LHCN-M2 (cell line): Measurements from ENCODE around the gene SMIM15. TPM values are rescaled to one million over a fixed set of nuclear protein-coding genes. Genes with fewer than 3 reads are reported as not detected.

ENCODE experiments used
- DNase-seq: peaks from one replicate; pipeline ENCODE4 v3.0.0-alpha.2; 2012; ENCODE audit warnings: low read depth
- total RNA-seq: library from RNA; depleted of rRNA; stranded (reverse); fragments of >200 nt; gene quantifications from 2 replicates; pipeline ENCODE4 v1.2.3, GENCODE V29; 2014; rRNA removed

SMIM15 gene
- total RNA-seq, 1 experiment from 2014 or later: 67.7 TPM

DNA sequence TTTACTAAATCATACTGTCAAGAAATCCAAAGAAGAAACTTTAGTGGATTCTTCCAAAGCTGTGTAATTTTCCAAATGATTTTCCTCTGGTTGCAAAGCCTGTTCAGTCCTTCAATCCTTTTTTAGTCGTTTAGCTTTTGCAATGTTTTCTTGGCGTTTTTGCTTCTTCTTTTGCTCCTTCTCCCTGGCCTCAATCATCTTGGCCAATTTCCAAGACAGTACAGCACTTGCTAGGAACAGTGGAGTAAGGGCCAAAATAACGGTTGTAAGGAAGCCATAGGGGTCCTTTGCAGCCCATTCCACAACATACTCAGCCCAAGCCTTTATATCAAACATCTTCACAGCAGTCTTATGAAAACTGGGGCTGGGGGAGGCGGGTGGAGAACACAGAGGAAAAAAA lies 2.4 kb downstream of the SMIM15 start:
- DNase-seq: no peak

DNA sequence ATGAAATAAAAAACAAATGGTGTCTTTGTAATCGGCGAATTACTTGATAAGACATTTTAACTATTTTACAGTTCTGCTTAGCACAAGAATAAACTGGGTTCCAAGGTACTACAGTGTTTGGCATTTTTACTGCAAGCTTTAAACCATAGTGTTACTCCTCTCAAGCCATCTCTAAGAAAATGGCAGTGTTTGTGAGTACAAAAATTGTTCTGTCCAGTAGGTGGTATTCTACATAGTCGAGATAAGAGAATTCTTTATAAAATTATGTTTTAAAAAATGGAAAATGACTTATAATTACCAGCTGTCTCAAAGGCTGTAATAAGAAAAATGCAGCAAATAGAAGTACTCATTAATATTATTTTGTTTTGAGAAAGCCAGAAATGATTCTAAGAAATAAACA lies 3.2 kb downstream of the SMIM15 start:
- no peak for DNase-seq

DNA sequence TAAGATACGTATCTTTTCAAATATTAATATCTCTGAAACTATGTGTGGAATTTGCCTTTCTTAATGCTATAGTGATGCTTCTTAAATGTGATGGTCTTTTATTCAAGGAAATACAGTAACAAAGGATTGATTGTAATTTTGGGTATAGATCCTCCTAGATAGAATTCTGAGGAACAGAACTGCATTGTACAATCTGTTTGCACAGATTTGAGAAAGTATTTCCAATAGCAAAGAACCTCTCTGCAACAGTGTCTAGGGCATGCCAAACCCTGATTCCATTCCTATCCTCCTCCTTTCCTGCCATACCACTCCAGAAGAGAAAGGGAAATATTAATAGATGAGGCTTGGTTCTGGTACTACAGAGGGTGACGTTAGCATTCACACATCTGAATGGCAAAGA lies 10.4 kb downstream of the SMIM15 start:
- DNase-seq: no peak

GRCh38 chr5:61148515-61148914 lies 13.8 kb downstream of the SMIM15 start:
- no peak for DNase-seq

DNA sequence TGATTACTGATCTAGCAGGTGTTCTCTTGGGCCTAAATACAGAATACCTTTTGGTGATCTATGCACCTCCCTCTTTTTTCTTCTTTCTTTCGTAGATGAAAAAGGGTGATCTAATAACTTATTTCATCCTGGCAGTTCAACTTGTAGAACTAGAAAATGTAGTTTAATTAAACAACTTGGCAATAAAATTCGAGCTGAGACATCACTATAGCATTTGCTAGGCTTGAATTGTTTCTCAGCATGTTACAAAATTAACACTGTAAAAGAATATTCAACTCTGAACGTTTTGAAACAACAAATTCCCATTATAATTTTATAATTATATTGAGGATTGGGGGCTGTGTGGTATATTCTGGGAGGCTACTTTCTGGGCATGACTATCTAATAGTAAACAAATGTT lies 19.5 kb downstream of the SMIM15 start:
- no peak for DNase-seq

- no peak for DNase-seq
These were observed 19.9 kb downstream of the SMIM15 start for GRCh38 chr5:61142391-61142790.

DNA sequence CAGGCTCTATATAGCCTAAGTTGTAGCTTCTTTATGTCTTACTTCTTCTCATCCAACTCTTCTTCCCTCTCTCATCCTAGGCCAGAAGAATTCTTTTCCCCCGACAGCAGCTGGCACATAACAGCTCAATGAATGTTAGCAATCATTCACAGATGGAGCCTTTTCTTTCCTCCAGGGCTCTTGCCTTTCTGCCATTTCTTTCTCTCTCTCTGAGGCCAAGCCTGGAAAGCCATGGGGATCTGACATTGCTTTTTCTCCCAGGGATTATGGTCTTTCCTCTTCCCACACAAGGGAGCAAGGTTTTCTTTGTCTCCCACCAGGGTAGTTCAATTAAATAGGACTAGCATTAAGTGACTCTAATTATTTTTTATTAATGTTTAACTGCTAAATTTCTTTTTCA lies 20.5 kb downstream of the SMIM15 start:
- no peak for DNase-seq

DNA sequence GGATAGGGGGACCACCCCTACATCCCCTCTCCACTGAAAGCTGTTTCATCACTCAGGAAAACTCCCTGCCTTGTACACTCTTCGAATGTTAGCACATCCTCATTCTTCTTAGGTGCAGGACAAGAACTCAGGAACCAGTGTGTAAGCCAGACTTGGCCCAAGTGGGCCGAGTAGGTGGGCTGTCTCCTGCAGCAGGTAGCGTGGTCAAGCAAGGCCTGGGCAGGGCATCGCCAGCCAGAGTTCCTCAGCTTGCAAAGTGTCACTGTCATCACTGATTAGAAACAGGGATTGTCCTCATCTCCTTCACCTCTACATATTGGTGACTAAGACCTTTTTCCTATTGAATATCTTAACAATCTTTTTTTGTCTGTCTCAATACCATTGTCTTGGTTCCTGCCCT lies 22.3 kb downstream of the SMIM15 start:
- no peak for DNase-seq

GRCh38 chr5:61139094-61139873 lies 23.0 kb downstream of the SMIM15 start:
- peak; percentile 25 for DNase-seq

DNA sequence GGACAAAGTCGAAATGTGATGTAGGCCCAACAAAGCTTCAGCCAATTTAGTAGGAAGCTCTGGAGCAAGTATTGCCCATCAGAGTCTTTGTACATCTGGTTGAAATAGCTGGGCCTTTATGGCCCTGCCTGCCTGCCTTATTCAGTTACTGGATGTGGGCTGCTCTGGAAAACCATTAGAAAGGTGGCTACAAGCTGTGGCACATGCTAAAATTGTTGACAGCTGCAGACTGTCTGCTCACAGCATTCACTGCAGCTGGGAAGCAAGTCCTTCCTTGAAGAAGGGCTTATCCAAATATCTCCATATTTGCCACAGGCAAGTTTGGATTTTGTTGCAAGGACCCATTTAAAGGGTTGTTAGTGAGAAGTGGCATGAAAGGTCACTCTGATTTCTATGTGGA lies 24.4 kb downstream of the SMIM15 start:
- peak; percentile 8 for DNase-seq

DNA sequence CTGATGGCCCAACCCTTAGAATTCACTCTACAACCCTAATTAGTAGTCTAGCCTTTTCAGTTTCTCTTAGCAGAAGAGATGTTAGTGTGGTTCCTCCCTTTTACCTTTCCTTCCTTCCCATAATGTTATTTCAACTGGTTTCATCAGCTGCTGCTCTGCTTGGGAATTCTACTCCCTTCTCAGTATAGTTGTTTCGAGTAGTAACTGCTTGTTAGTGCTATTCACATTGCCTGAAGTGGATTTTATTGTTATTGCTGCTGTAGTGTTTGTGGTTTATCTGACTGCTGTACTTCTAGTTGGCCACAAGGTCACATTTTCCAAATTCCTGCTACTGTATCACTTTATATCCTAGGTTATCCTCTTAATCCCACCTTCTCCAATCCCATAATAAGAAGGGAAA lies 29.7 kb downstream of the SMIM15 start:
- DNase-seq: peak; percentile 57

GRCh38 chr5:61130289-61130688 lies 32.0 kb downstream of the SMIM15 start:
- DNase-seq: no peak

DNA sequence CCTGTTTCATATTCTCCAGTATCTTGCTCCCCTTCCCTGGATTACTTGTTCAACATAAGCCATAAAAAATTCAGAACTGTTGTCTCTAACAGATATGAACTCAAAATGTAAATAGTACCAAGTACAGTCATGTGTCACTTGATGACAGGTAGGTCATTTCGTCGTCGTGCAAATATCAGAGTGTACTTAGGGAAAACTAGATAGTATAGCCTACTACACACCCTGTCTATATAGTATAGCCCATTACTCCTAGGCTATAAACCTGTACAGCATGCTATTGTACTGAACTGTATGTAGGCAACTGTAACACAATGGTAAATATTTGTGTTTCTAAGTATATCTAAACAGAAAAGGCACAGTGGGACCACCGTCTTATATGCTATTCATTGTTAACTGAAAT lies 39.1 kb downstream of the SMIM15 start:
- DNase-seq: no peak

- DNase-seq: peak; percentile 13
These were observed 41.7 kb downstream of the SMIM15 start for GRCh38 chr5:61120534-61120933.

GRCh38 chr5:61119066-61119465 lies 43.2 kb downstream of the SMIM15 start:
- no peak for DNase-seq

- no peak for DNase-seq
These were observed 46.3 kb downstream of the SMIM15 start for GRCh38 chr5:61115968-61116367.

GRCh38 chr5:61114441-61114840 lies 47.8 kb downstream of the SMIM15 start:
- DNase-seq: peak; percentile 36

Other genes with a start within 250 kb of the SMIM15 start
- 24.0 and 29.5 TPM in 2 replicates for gene ERCC8, start 217.4 kb downstream of the SMIM15 start, total RNA-seq
- gene NDUFAF2, start 217.3 kb downstream of the SMIM15 start, total RNA-seq: 35.0 and 36.5 TPM in 2 replicates
- 10.0 and 12.1 TPM in 2 replicates for gene ZSWIM6, start 169.8 kb upstream of the SMIM15 start, total RNA-seq